Measurements from ENCODE around the gene PLCB4. TPM values are rescaled to one million over a fixed set of nuclear protein-coding genes. Genes with fewer than 3 reads are reported as not detected.

PLCB4 gene
- total RNA-seq, 1 experiment from 2014 or later = 14.9 TPM

DNA sequence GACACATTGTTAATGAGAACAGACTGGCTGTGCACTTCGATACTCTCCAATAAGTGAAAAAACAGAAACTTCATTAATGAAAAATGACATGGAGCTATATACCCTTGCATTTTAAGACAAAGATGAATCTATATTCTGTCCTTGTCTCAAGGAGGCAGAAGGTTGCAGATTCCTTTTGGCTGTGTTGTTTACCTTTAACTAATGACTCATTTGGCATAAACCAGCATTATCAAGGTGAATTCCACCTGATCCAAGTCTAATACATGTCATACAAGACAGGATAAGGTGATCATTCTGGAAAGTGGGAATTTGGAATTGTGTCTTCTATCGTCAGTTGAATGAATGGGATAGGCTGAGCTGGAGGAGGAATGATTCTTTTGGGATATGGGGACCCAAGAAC lies 192.9 kb downstream of the PLCB4 start:
- CTCF ChIA-PET = no interaction called here
- no peak overlapping the region for H2AFZ ChIP-seq
- no peak overlapping the region for H3K4me3 ChIP-seq
- no peaks in the 10 kb centered on the region for H3K79me2 ChIP-seq (ENCODE audit: low read depth)
- H3K36me3 ChIP-seq (ENCODE audit: low read depth) = no peaks in the 10 kb centered on the region
- peaks cover 10% of the 10 kb centered on the region for H3K4me1 ChIP-seq (replicated peaks; ENCODE audit: insufficient read depth)
- no peaks in the 10 kb centered on the region for H4K20me1 ChIP-seq (ENCODE audit: insufficient read depth)
- no TSS peak for BruUV-seq (replicated peaks)
- no peak overlapping the region for H3K27ac ChIP-seq
- no peak for TF ChIP-seq EZH2 (IDR thresholded peaks at IDR 0.05; ENCODE audit: low read depth)
- TF ChIP-seq CTCF (conservative IDR thresholded peaks at IDR 0.05) = no peak
- no peaks in the 10 kb centered on the region for H3K9me2 ChIP-seq (ENCODE audit: insufficient read depth)
- intact Hi-C loops (cut with micrococcal nuclease; ENCODE audit: unreplicated experiment) = no loop called here
- no peaks in the 10 kb centered on the region for H3K9me3 ChIP-seq (ENCODE audit: insufficient read depth, low read depth)
- no peak overlapping the region for H3K4me2 ChIP-seq
- peak in 1 of 2 experiments; percentile 43 for DNase-seq
- H3K27me3 ChIP-seq (ENCODE audit: insufficient read depth, low read depth) = no peaks in the 10 kb centered on the region
- POLR2A ChIA-PET (ENCODE audit: unreplicated experiment) = interaction anchor here (1.0 kb wide), 1 partner anchor 20 kb away, joined by 8 read pairs; no protein-coding TSS in a partner anchor
- no peaks in the 10 kb centered on the region for H3F3A ChIP-seq (ENCODE audit: insufficient read depth, low read depth)

DNA sequence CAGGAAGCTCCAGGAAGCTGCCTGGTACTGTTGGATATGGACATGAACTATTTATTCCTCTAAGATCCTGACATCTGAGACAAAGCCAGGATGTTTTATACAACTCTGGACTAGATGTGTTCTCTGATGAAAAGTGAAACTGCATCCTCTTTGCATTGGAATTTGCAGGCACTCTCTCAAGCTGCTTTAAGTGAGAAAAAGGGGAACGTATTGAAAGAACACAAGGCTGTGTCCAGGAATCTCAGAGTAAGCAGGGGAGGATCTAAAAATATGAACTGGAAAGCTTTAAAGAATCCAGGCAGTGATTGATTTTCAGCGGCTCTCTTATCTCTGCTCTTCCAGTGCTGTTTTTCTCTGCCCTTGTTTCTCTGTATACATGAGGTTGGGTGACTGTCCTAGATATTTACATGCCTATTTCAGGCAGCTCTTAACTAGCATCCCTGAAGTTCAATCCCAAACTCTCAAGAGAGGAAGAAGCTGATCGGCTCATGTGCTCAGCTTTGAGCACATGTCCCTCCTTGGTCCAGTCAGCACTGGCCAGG lies 193.8 kb downstream of the PLCB4 start:
- Histone ChIP-seq H3K4me2 (no peak overlapping the region), H3K79me2 (ENCODE audit: low read depth) (no peaks in the 10 kb centered on the region), H3K4me1 (replicated peaks; ENCODE audit: insufficient read depth) (peaks cover 10% of the 10 kb centered on the region), H3K9me3 (ENCODE audit: insufficient read depth, low read depth) (no peaks in the 10 kb centered on the region), H3F3A (ENCODE audit: insufficient read depth, low read depth) (no peaks in the 10 kb centered on the region), H3K36me3 (ENCODE audit: low read depth) (no peaks in the 10 kb centered on the region), H4K20me1 (ENCODE audit: insufficient read depth) (no peaks in the 10 kb centered on the region), H3K9me2 (ENCODE audit: insufficient read depth) (no peaks in the 10 kb centered on the region), H3K27me3 (ENCODE audit: insufficient read depth, low read depth) (no peaks in the 10 kb centered on the region), H2AFZ (no peak overlapping the region), H3K4me3 (no peak overlapping the region), H3K27ac (no peak overlapping the region)
- no peak for DNase-seq
- intact Hi-C loops (cut with micrococcal nuclease; ENCODE audit: unreplicated experiment) = no loop called here
- ChIA-PET CTCF (no interaction called here), POLR2A (ENCODE audit: unreplicated experiment) (interaction anchor here (1.0 kb wide), 1 partner anchor 21 kb away, joined by 8 read pairs; no protein-coding TSS in a partner anchor)
- TF ChIP-seq CTCF (conservative IDR thresholded peaks at IDR 0.05) (no peak), EZH2 (IDR thresholded peaks at IDR 0.05; ENCODE audit: low read depth) (no peak)
- BruUV-seq (replicated peaks) = no TSS peak

- H3K9me2 ChIP-seq (ENCODE audit: insufficient read depth) = no peaks in the 10 kb centered on the region
- no peak overlapping the region for H3K4me2 ChIP-seq
- no peaks in the 10 kb centered on the region for H3K9me3 ChIP-seq (ENCODE audit: insufficient read depth, low read depth)
- H3K27ac ChIP-seq = no peak overlapping the region
- no peaks in the 10 kb centered on the region for H3K36me3 ChIP-seq (ENCODE audit: low read depth)
- intact Hi-C loops (cut with micrococcal nuclease; ENCODE audit: unreplicated experiment) = no loop called here
- H4K20me1 ChIP-seq (ENCODE audit: insufficient read depth) = no peaks in the 10 kb centered on the region
- no TSS peak for BruUV-seq (replicated peaks)
- no peak overlapping the region for H3K4me3 ChIP-seq
- H2AFZ ChIP-seq = no peak overlapping the region
- H3F3A ChIP-seq (ENCODE audit: insufficient read depth, low read depth) = no peaks in the 10 kb centered on the region
- H3K79me2 ChIP-seq (ENCODE audit: low read depth) = no peaks in the 10 kb centered on the region
- CTCF ChIA-PET = no interaction called here
- TF ChIP-seq EZH2 (IDR thresholded peaks at IDR 0.05; ENCODE audit: low read depth) (no peak), CTCF (conservative IDR thresholded peaks at IDR 0.05) (no peak)
- DNase-seq = no peak
- POLR2A ChIA-PET (ENCODE audit: unreplicated experiment) = no interaction called here
- no peaks in the 10 kb centered on the region for H3K4me1 ChIP-seq (replicated peaks; ENCODE audit: insufficient read depth)
- H3K27me3 ChIP-seq (ENCODE audit: insufficient read depth, low read depth) = no peaks in the 10 kb centered on the region
Observed at GRCh38 chr20:9269280-9269971, 200.5 kb downstream of the PLCB4 start.

All from PC-9 (cell line).